GM12864 (cell line): ENCODE measurements around the gene CNKSR2.

ENCODE experiments used
- DNase-seq: peaks from one replicate; pipeline ENCODE4 v3.0.0-alpha.2; 2011; ENCODE audit warnings: low read depth
- H3K4me3 ChIP-seq: 2 replicates; pipeline ENCODE4 v1.5.1; 2011; ENCODE audit warnings: mild to moderate bottlenecking, low read depth, low read length, control low read depth
- TF ChIP-seq, protein P1 (sequence below): IDR thresholded peaks from 2 replicates; pipeline ENCODE4 v1.5.1; 2011; ENCODE audit warnings: low read depth, mild to moderate bottlenecking, moderate library complexity, low read length, control low read depth, inconsistent platforms; ENCODE audit errors: missing control alignments

CNKSR2 gene

DNA sequence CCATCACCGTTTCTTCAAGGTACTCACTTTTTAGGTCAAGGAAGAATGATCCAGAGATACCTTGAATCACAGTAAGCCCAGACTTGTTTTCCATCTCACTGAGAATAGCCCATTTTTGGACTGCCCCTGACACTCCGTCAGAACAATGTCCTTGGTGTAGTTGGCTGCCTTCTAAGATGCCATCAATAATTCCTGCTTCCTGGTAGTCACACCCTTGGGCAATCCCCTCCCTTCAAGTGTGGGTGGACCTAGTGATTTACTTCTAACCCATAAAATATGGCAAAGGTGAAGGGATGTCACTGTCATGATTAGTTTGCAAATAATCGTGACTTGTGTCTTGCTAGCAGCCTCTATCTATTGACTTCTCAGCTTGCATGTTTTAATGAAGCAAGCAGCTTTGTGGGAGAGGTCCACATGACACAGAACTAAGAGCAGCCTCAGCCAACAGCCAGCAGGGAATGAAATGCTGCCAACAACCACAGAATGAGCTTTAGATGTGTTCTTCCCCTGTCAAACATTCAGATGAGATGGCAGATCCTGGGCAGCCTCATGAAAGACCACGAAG is 303.9 kb downstream of the CNKSR2 start:
- no peak overlapping the region for H3K4me3 ChIP-seq
- no peak for DNase-seq
- TF ChIP-seq, protein P1, sequence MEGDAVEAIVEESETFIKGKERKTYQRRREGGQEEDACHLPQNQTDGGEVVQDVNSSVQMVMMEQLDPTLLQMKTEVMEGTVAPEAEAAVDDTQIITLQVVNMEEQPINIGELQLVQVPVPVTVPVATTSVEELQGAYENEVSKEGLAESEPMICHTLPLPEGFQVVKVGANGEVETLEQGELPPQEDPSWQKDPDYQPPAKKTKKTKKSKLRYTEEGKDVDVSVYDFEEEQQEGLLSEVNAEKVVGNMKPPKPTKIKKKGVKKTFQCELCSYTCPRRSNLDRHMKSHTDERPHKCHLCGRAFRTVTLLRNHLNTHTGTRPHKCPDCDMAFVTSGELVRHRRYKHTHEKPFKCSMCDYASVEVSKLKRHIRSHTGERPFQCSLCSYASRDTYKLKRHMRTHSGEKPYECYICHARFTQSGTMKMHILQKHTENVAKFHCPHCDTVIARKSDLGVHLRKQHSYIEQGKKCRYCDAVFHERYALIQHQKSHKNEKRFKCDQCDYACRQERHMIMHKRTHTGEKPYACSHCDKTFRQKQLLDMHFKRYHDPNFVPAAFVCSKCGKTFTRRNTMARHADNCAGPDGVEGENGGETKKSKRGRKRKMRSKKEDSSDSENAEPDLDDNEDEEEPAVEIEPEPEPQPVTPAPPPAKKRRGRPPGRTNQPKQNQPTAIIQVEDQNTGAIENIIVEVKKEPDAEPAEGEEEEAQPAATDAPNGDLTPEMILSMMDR: no peak

DNA sequence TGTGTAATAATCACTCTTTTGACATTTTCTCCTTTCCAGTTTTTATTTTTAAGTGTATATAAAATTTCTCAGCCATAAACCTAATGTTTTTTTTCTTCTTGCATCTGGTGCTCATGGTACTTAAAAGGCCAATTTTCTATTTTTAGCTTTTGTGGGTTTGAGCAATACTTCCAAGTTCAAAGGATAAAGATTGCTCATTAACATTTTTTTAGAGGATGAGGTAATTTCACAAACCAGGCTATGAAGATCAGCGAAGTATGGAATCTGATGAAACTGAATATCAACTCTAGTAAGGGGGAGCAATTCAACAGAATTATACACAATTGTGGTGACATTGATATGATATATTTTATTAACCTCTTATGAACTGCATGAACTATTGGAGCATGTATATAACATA is 309.7 kb downstream of the CNKSR2 start:
- DNase-seq: no peak
- TF ChIP-seq, protein P1: no peak
- H3K4me3 ChIP-seq: no peak overlapping the region

DNA sequence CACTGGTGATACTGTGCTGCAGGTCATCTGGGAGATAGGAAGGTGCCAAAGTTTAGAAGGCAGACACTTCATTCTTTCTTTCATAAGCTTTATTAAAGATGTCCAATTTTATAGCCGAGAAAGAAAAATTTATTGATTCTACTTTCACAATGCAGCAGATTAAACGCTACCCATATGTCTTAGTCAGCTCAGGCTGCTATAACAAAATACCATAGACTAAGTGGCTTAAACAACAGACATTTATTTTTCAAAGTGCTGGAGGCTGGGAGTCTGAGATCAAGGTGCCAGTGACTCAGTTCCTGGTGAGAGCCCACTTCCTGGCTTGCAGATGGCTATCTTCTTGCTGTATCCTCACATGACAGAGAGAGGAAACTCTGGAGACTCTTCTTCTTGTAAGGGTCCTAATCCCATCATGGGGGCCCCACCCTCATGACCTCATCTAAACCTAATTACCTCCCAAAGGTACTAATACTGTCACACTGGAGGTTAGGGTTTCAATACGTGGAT is 317.3 kb downstream of the CNKSR2 start:
- no peak for DNase-seq
- TF ChIP-seq, protein P1: no peak
- no peak overlapping the region for H3K4me3 ChIP-seq

DNA sequence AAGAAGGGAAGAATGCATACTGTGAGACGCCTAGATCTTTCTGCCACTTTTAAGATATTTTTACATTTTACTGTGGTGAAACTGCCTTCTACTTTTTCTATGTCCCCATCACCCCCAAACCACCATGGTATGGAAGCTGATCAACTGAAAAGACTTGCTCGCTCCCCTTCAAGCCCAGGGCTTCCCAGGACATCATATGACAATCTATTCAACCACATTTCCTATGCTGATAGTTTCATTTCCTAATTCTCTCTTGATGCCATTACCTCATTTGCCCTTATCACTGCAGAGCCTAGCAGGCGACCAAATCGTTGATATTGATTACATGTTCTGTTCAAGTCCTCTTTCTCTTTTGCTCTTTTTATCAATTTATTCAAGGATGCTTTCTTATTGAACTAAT is 324.1 kb downstream of the CNKSR2 start:
- DNase-seq: no peak
- TF ChIP-seq, protein P1: no peak
- H3K4me3 ChIP-seq: no peak overlapping the region

DNA sequence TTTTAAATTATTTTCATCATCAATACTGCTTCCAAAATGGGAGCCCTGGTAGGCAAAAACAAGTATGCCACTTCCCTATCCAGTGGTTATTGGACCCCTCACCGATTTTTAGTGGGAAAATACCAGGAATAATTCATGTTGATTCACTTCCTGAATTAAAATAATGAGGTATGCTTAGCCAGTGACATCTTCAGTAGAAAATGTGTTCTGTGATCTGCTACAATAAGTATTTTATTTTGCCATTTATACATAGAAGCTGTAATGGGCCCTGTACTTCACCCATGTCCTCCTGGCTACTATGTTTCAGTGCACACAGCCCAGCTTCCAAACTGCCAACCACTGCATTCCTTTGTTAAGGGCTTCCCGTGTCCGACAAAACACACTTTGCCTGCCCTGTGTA is 324.9 kb downstream of the CNKSR2 start:
- no peak overlapping the region for H3K4me3 ChIP-seq
- TF ChIP-seq, protein P1: no peak
- no peak for DNase-seq

DNA sequence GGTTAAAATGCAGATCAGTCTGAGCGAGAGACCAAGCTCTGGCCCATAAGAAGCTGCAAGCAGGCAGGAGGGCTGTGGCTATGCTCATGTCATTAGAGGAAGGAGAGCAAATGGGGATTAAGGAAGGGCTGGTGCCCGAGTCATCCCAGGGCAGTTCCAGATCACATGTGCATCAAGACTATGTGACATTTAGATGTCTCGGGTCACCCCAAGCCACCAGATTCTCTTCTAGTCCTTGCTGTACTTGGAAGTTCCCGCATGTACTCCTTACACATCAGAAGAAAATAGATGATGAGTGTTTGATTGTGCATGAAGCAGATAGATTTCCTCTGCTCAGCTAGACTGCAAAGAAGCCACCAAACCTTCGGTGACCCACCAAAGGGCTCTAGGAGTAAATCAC is 326.1 kb downstream of the CNKSR2 start:
- no peak overlapping the region for H3K4me3 ChIP-seq
- DNase-seq: no peak
- TF ChIP-seq, protein P1: no peak

DNA sequence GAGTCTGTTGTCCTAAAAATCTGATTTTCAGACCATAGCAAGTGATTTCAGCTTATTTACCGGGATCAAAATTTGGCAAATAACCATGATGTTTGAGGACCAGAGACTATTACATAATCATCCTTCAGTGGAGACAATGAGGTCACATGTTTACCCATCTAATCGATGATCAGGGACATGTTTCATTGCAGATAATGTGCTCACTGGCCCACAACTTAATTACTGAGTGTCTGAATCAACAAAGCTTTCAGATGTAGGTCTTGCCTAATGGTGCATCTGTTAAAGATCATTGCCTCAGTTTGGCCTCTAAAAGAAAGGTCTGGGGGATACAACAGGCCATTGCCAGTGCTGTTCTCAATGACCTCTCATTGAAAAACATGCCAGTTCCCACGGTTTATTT is 326.7 kb downstream of the CNKSR2 start:
- TF ChIP-seq, protein P1: no peak
- DNase-seq: no peak
- no peak overlapping the region for H3K4me3 ChIP-seq
